ENCODE measurements around the gene FADS1.
A peak's percentile ranks its signal among the peaks of the same experiment; 100 is the strongest.

Gene FADS1

GRCh38 chr11:61826930-61827570 is 10.2 kb upstream of the FADS1 start:
- DNase-seq (ENCODE audit: low read depth), result no peak

- DNase-seq (ENCODE audit: low read depth), result no peak
Observed at GRCh38 chr11:61820174-61820573, 3.4 kb upstream of the FADS1 start.

GRCh38 chr11:61817471-61818202 is 834 bp upstream of the FADS1 start:
- DNase-seq (ENCODE audit: low read depth), result no peak

- DNase-seq (ENCODE audit: low read depth), result no peak
Observed at GRCh38 chr11:61815790-61816735, 740 bp downstream of the FADS1 start.

- DNase-seq (ENCODE audit: low read depth), result no peak
Observed at GRCh38 chr11:61814958-61815789, 1.6 kb downstream of the FADS1 start.

- no peak for DNase-seq (ENCODE audit: low read depth)
Observed at GRCh38 chr11:61814247-61814957, 2.4 kb downstream of the FADS1 start.

- DNase-seq (ENCODE audit: low read depth), result no peak
Observed at GRCh38 chr11:61812736-61813411, 3.9 kb downstream of the FADS1 start.

- no peak for DNase-seq (ENCODE audit: low read depth)
Observed at GRCh38 chr11:61811831-61812230, 5.0 kb downstream of the FADS1 start.

GRCh38 chr11:61810671-61811175 is 6.1 kb downstream of the FADS1 start:
- no peak for DNase-seq (ENCODE audit: low read depth)

- no peak for DNase-seq (ENCODE audit: low read depth)
Observed at GRCh38 chr11:61806785-61807184, 10.0 kb downstream of the FADS1 start.

- no peak for DNase-seq (ENCODE audit: low read depth)
Observed at GRCh38 chr11:61805146-61805545, 11.7 kb downstream of the FADS1 start.

- DNase-seq (ENCODE audit: low read depth), result no peak
Observed at GRCh38 chr11:61803889-61804647, 12.7 kb downstream of the FADS1 start.

- no peak for DNase-seq (ENCODE audit: low read depth)
Observed at GRCh38 chr11:61802605-61803004, 14.2 kb downstream of the FADS1 start.

- DNase-seq (ENCODE audit: low read depth), result no peak
Observed at GRCh38 chr11:61800331-61801281, 16.2 kb downstream of the FADS1 start.

- no peak for DNase-seq (ENCODE audit: low read depth)
Observed at GRCh38 chr11:61799665-61800284, 17.0 kb downstream of the FADS1 start.

- peak; percentile 38 for DNase-seq (ENCODE audit: low read depth)
Observed at GRCh38 chr11:61797263-61797944, 19.4 kb downstream of the FADS1 start.

- DNase-seq (ENCODE audit: low read depth), result no peak
Observed at GRCh38 chr11:61795876-61796526, 20.8 kb downstream of the FADS1 start.

Measured in activated T-cell treated with anti-CD3 and anti-CD28 coated beads for 24 hours (primary cell).